Effector CD4-positive, alpha-beta T cell (primary cell): ENCODE measurements around the gene KRT78. TPM values are rescaled to one million over a fixed set of nuclear protein-coding genes. Genes with fewer than 3 reads are reported as not detected.
"Not testable (repeated sequence)": the region's sequence is repeated elsewhere in the genome, so short reads cannot be mapped to it uniquely, and the experiment has no call there.

Source experiments
- DNase-seq: peaks from one replicate; pipeline ENCODE4 v3.0.0-alpha.2; 2020
- total RNA-seq: gene quantifications from one replicate; lab custom pipeline; 2026; lab: John Stamatoyannopoulos, UW

KRT78 gene
- not detected for total RNA-seq

GRCh38 chr12:52848661-52849255 lies at the start of gene KRT78:
Gene KRT78 (minus strand): TSS chr12:52848994. CDS start chr12:52848930, 64 bp downstream.
- DNase-seq: no peak

- no peak for DNase-seq
Observed at GRCh38 chr12:52896190-52897100, 47.7 kb upstream of the KRT78 start.

- no peak for DNase-seq
Observed at GRCh38 chr12:52895726-52896189, 47.0 kb upstream of the KRT78 start.

GRCh38 chr12:52892974-52893373 lies 44.2 kb upstream of the KRT78 start:
- DNase-seq: no peak

- DNase-seq: no peak
Observed at GRCh38 chr12:52892207-52892852, 43.5 kb upstream of the KRT78 start.

GRCh38 chr12:52891044-52891443 lies 42.2 kb upstream of the KRT78 start:
- DNase-seq: no peak

- no peak for DNase-seq
Observed at GRCh38 chr12:52890417-52890816, 41.6 kb upstream of the KRT78 start.

GRCh38 chr12:52884526-52885293 lies 35.9 kb upstream of the KRT78 start:
- DNase-seq: peak; percentile 75

- DNase-seq: not testable (repeated sequence)
Observed at GRCh38 chr12:52880499-52880898, 31.7 kb upstream of the KRT78 start.

GRCh38 chr12:52879394-52880351 lies 30.9 kb upstream of the KRT78 start:
- peak; percentile 38 for DNase-seq

- DNase-seq: no peak
Observed at GRCh38 chr12:52878507-52879393, 30.0 kb upstream of the KRT78 start.

GRCh38 chr12:52877242-52877641 lies 28.4 kb upstream of the KRT78 start:
- no peak for DNase-seq

GRCh38 chr12:52876372-52876771 lies 27.6 kb upstream of the KRT78 start:
- DNase-seq: no peak

GRCh38 chr12:52874573-52875435 lies 26.0 kb upstream of the KRT78 start:
- no peak for DNase-seq

GRCh38 chr12:52873832-52874572 lies 25.2 kb upstream of the KRT78 start:
- DNase-seq: peak; percentile 28

- DNase-seq: no peak
Observed at GRCh38 chr12:52873513-52873831, 24.7 kb upstream of the KRT78 start.

GRCh38 chr12:52872644-52873389 lies 24.0 kb upstream of the KRT78 start:
- no peak for DNase-seq
